Gastrocnemius medialis (tissue), 4 donors: ENCODE results near the gene PLEKHB2.

ENCODE experiments used
- POLR2A ChIP-seq, 2 donors: fragments of 450-650 bp; IDR thresholded peaks; one replicate each; pipeline ENCODE4 v1.6.1; 2017; ENCODE audit warnings: antibody characterized with exemption in 2 of 2, mild to moderate bottlenecking in 2 of 2, moderate library complexity in 2 of 2
- TF ChIP-seq, protein P1 (sequence below), 5 experiments: fragments of 450-650 bp in 3 of 5; fragments of 200-600 bp in 2 of 5; sonication (generic) in 2 of 5; IDR thresholded peaks in 4 of 5; conservative IDR thresholded peaks in 1 of 5; 1 replicate in 4 of 5; 2 replicates in 1 of 5; pipeline ENCODE4 v1.5.1; 2016 to 2019; ENCODE audit warnings: antibody characterized with exemption in 5 of 5, mild to moderate bottlenecking in 3 of 5, moderate library complexity in 3 of 5

DNA sequence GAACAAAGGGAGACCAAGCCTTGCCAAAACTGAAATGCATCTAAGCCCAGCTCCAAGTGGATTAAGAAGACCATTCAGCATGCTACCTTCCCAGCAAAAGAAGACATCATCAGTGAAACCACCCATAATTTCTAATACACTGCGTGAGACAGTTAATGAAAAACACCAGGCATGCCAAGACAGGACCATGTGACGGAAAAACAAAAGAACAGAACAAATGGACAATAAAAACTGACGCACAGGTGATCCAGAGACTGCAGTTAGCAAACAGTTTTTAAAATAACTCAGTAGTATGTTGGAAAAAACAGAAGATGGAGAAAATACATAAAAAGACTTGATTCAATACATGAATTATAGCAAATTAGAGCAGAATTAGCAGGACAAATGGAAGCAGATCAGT is 27.2 kb upstream of the PLEKHB2 start:
- TF ChIP-seq, protein P1, sequence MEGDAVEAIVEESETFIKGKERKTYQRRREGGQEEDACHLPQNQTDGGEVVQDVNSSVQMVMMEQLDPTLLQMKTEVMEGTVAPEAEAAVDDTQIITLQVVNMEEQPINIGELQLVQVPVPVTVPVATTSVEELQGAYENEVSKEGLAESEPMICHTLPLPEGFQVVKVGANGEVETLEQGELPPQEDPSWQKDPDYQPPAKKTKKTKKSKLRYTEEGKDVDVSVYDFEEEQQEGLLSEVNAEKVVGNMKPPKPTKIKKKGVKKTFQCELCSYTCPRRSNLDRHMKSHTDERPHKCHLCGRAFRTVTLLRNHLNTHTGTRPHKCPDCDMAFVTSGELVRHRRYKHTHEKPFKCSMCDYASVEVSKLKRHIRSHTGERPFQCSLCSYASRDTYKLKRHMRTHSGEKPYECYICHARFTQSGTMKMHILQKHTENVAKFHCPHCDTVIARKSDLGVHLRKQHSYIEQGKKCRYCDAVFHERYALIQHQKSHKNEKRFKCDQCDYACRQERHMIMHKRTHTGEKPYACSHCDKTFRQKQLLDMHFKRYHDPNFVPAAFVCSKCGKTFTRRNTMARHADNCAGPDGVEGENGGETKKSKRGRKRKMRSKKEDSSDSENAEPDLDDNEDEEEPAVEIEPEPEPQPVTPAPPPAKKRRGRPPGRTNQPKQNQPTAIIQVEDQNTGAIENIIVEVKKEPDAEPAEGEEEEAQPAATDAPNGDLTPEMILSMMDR (IDR thresholded peaks at IDR 0.05 in 4 of 5, conservative IDR thresholded peaks at IDR 0.05 in 1 of 5), result no peak
- TF ChIP-seq POLR2A (IDR thresholded peaks at IDR 0.05), result no peak
